ENCODE results near the gene TAF10. TPM values are rescaled to one million over a fixed set of nuclear protein-coding genes. Genes with fewer than 3 reads are reported as not detected.

The TAF10 gene
- total and polyA plus RNA-seq, 7 experiments from 2014 or later: 116 to 247 (median 129) TPM

DNA sequence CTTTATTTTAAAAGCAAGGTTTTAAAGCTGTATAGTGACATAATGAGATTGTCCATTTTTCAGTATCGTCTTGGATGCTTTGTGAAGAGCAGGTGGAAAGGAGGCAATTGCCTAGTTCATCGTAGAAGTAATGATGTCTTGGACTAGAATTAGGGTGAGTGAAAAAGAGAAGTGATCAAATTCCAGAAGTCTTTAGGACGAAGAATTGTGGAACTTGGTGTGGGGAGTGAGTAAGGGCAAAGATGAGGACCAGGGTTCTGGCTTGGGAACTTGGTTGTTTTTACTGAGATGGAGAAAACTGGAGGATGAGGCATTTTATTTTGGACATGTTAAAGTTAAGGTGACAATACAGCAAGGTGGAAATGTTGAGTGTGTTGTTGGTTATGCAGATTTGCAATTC, 7.2 kb downstream of the TAF10 start:
- Histone ChIP-seq H3K36me3 (ENCODE audit: control insufficient read depth in 2 of 3, insufficient read depth in 3 of 3, low read length in 3 of 3) (peaks cover 7 to 48% (median 8%) of the 10 kb centered on the region in 3 experiments), H3K27ac (ENCODE audit: low read depth, low read length) (peak overlapping the region; percentile 86), H3K4me1 (ENCODE audit: control insufficient read depth in 2 of 2, insufficient read depth in 2 of 2, low read length in 2 of 2) (peaks cover 51% of the 10 kb centered on the region in 2 donors), H3K4me3 (ENCODE audit: low read length) (peak overlapping the region; percentile 85), H3K9me3 (ENCODE audit: control insufficient read depth in 2 of 3, low read length in 3 of 3) (no peaks in the 10 kb centered on the region), H3K27me3 (ENCODE audit: control insufficient read depth in 2 of 2, insufficient read depth in 2 of 2, low read length in 2 of 2) (no peaks in the 10 kb centered on the region)
- ATAC-seq (no peak), DNase-seq (no peak)
- Mint-ChIP-seq H3K27ac (no peak overlapping the region), H3K9me3 (no peaks in the 10 kb centered on the region), H3K4me3 (no peak overlapping the region), H3K4me1 (peaks cover 4 to 33% (median 17%) of the 10 kb centered on the region in 7 donors), H3K36me3 (peaks cover 0 to 30% (median 11%) of the 10 kb centered on the region in 5 donors), H3K27me3 (no peaks in the 10 kb centered on the region)
- CTCF ChIA-PET: interaction anchor here (0.7 to 3.7 kb wide), 22 partner anchors 8 to 226 kb away, joined by 3 to 41 read pairs (median 4); partner anchors contain the start of genes MRPL17, TAF10 and TPP1
- POLR2A ChIA-PET: interaction anchor here (0.7 to 10.3 kb wide), 18 partner anchors 8 to 226 kb away, joined by 3 to 170 read pairs (median 6); partner anchors contain the start of genes ARFIP2, DCHS1, MRPL17 and TAF10
- intact Hi-C loops (cut with micrococcal nuclease): loop anchor here (1.0 to 10.0 kb wide), 10 partner anchors 8 to 920 kb away; partner anchors contain the start of genes MRPL17 (in 1 of the 2), SMPD1 (in 1 of the 2), TAF10 (in 1 of the 2) and TPP1 (in 1 of the 2)

DNA sequence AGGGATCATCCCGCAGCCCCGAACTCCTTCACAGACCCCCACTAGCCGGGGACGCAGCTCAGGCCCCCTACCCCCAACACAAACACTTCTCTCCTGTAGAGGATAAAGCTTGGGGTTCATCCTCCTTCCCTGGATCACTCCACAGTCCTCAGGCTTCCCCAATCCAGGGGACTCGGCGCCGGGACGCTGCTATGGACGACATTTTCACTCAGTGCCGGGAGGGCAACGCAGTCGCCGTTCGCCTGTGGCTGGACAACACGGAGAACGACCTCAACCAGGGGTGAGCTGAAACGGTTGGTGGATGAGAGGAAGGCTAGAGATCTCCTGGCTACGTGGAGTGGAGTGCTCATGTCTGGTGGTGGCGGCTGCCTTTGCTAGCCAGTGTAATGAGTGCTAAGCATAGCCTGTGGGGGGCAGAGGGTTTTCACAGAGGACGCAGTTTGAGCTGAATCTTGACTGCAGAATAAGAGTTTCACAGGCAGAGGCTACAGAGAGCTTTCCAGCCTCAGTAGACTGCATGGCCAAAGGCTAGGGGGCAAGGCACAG, 7.9 kb downstream of the TAF10 start:
- no peaks in the 10 kb centered on the region for H3K9me3 ChIP-seq (ENCODE audit: control insufficient read depth in 2 of 3, low read length in 3 of 3)
- DNase-seq: peak; percentile 26 to 74 (median 60)
- H3K4me1 Mint-ChIP-seq: peaks cover 9 to 33% (median 21%) of the 10 kb centered on the region in 7 donors
- peaks cover 51% of the 10 kb centered on the region in 2 donors for H3K4me1 ChIP-seq (ENCODE audit: control insufficient read depth in 2 of 2, insufficient read depth in 2 of 2, low read length in 2 of 2)
- H3K9me3 Mint-ChIP-seq: no peaks in the 10 kb centered on the region
- no peak overlapping the region for H3K4me3 Mint-ChIP-seq
- H3K36me3 ChIP-seq (ENCODE audit: control insufficient read depth in 2 of 3, insufficient read depth in 3 of 3, low read length in 3 of 3): peaks cover under 1 to 48% (median 8%) of the 10 kb centered on the region in 3 experiments
- ATAC-seq: peak; percentile 71
- peak overlapping the region; percentile 86 for H3K27ac ChIP-seq (ENCODE audit: low read depth, low read length)
- H3K27ac Mint-ChIP-seq: no peak overlapping the region
- intact Hi-C loops (cut with micrococcal nuclease): loop anchor here (1.0 to 10.0 kb wide), 10 partner anchors 8 to 919 kb away; partner anchors contain the start of genes MRPL17 (in 1 of the 2), SMPD1 (in 1 of the 2), TAF10 (in 1 of the 2) and TPP1 (in 1 of the 2)
- H3K36me3 Mint-ChIP-seq: peaks cover 6 to 32% (median 13%) of the 10 kb centered on the region in 5 donors
- ChIA-PET POLR2A (interaction anchor here (0.7 to 10.3 kb wide), 20 partner anchors 8 to 226 kb away, joined by 3 to 170 read pairs (median 5); partner anchors contain the start of genes ARFIP2, DCHS1, MRPL17 and TAF10), CTCF (interaction anchor here (0.7 to 3.7 kb wide), 24 partner anchors 8 to 226 kb away, joined by 3 to 41 read pairs (median 4); partner anchors contain the start of genes MRPL17, TAF10 and TPP1)
- peak overlapping the region; percentile 85 for H3K4me3 ChIP-seq (ENCODE audit: low read length)
- H3K27me3 Mint-ChIP-seq: no peaks in the 10 kb centered on the region
- H3K27me3 ChIP-seq (ENCODE audit: control insufficient read depth in 2 of 2, insufficient read depth in 2 of 2, low read length in 2 of 2): no peaks in the 10 kb centered on the region

DNA sequence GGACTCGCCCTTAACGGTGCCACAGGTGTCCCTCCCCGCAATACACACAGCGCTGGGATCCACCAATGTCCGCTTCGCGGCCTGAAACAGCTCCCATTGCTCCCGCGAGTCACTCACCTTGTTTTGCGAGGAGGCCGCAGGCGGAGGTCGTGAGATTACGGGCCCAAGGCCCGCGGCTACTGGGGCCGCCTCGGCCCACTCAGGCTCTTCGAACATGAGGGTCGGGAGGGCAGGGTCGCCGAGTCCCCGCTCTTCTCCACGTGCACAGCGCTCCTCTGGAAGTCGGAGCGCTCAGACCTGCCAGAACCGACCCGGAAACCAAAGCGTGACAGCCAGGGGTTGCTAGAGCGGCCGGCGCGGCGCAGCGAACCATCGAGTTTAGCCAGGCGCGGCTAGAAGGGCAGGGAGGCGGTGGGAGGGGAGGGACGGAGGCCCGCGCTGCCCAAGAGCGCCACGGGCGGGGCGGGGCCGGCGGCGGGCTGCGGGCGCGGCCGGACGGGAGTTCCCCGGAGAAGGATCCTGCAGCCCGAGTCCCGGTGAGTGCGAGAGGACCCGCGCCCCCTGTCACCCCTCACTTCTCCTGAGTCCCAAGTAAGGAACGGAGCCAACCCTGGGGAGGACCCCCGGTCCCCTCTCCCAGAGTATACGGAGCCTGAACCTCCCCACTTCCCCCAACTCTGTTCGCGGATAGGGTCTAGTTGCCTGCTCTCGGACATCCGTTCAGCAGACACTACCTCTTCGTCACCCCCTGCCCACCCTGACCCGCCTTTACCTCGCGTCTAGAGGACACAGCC, 8.5 kb downstream of the TAF10 start, which contains the start of the genes ILK and RRP8:
TSS of gene ILK (plus strand) at position 488 of the 794 bp plus-strand sequence. CDS start 498 bp downstream, outside the sequence.
TSS of gene RRP8 (minus strand) at position 330 of the 794 bp plus-strand sequence. CDS start at position 216, 114 bp downstream.
- no peaks in the 10 kb centered on the region for H3K9me3 ChIP-seq (ENCODE audit: control insufficient read depth in 2 of 3, low read length in 3 of 3)
- ATAC-seq (peak; percentile 92), DNase-seq (peak; percentile 69 to 86 (median 78))
- ChIA-PET POLR2A (interaction anchor here (0.8 to 10.3 kb wide), 18 partner anchors 9 to 184 kb away, joined by 3 to 170 read pairs (median 6); partner anchors contain the start of genes APBB1, ARFIP2, DCHS1 and MRPL17), CTCF (interaction anchor here (0.8 to 3.7 kb wide), 19 partner anchors 8 to 152 kb away, joined by 3 to 41 read pairs (median 5); partner anchors contain the start of genes MRPL17, TAF10 and TPP1)
- no peaks in the 10 kb centered on the region for H3K27me3 ChIP-seq (ENCODE audit: control insufficient read depth in 2 of 2, insufficient read depth in 2 of 2, low read length in 2 of 2)
- peaks cover 51% of the 10 kb centered on the region in 2 donors for H3K4me1 ChIP-seq (ENCODE audit: control insufficient read depth in 2 of 2, insufficient read depth in 2 of 2, low read length in 2 of 2)
- Mint-ChIP-seq H3K27ac (no peak within 1 kb of the TSS), H3K27me3 (no peaks in the 10 kb centered on the region), H3K36me3 (peaks cover 7 to 31% (median 20%) of the 10 kb centered on the region in 5 donors), H3K4me3 (no peak within 1 kb of the TSS), H3K9me3 (no peaks in the 10 kb centered on the region), H3K4me1 (peaks cover 9 to 33% (median 21%) of the 10 kb centered on the region in 7 donors)
- peak within 1 kb of the TSS; percentile 85 for H3K4me3 ChIP-seq (ENCODE audit: low read length)
- H3K27ac ChIP-seq (ENCODE audit: low read depth, low read length): peak within 1 kb of the TSS; percentile 86
- peaks cover 6 to 48% (median 10%) of the 10 kb centered on the region in 3 experiments for H3K36me3 ChIP-seq (ENCODE audit: control insufficient read depth in 2 of 3, insufficient read depth in 3 of 3, low read length in 3 of 3)
- intact Hi-C loops (cut with micrococcal nuclease): loop anchor here (1.0 to 10.0 kb wide), 13 partner anchors 9 to 919 kb away; partner anchors contain the start of genes ARFIP2 (in 2 of the 2), MRPL17 (in 2 of the 2), SMPD1 (in 2 of the 2) and TAF10 (in 2 of the 2)

DNA sequence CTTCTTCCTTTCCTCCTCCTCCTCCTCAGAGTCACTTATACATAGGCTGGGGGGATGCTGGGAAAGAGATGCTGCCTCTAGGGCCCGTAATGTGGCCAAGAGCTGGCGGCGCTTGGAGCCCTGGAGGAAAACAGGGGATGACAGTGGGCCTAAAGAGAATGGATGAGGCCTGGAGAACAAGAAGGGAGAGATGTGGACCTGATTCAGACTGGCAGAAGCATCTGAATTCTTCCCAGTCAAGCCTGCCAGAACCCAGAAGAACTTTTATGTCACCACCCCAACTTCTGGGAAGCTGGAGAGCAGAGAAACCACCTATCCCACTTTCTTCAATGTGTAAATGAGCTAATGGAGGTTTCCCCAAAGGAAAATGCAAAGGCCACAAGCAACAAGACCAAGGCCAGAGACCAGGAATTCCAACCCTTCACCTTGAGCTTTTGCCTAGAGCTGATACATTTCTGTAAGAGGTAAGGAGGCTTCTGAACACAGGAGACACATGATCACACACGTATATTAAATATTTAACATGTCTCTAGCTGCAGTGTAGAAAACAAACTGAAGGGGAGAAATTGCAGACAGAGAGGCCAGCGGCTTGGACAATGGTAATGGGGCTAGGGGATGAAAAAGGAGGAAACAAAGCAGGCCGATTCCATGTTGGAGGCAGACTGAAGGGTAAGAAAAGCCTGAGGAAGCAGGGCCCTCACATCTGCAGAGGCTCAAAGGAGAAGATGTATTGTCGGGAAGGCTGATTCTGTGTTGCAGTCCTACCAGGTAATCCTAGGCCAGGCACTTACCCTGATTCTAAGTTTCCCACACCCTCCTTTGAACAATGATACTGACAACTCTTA, 9.7 kb downstream of the TAF10 start:
- Histone ChIP-seq H3K4me1 (ENCODE audit: control insufficient read depth in 2 of 2, insufficient read depth in 2 of 2, low read length in 2 of 2) (peaks cover 44% of the 10 kb centered on the region in 2 donors), H3K27ac (ENCODE audit: low read depth, low read length) (peak overlapping the region; percentile 86), H3K4me3 (ENCODE audit: low read length) (peak overlapping the region; percentile 85), H3K36me3 (ENCODE audit: control insufficient read depth in 2 of 3, insufficient read depth in 3 of 3, low read length in 3 of 3) (peaks cover 10 to 48% (median 12%) of the 10 kb centered on the region in 3 experiments), H3K9me3 (ENCODE audit: control insufficient read depth in 2 of 3, low read length in 3 of 3) (no peaks in the 10 kb centered on the region), H3K27me3 (ENCODE audit: control insufficient read depth in 2 of 2, insufficient read depth in 2 of 2, low read length in 2 of 2) (no peaks in the 10 kb centered on the region)
- Mint-ChIP-seq H3K27me3 (no peaks in the 10 kb centered on the region), H3K9me3 (no peaks in the 10 kb centered on the region), H3K4me1 (peaks cover 17 to 32% (median 26%) of the 10 kb centered on the region in 7 donors), H3K36me3 (peaks cover 15 to 28% (median 27%) of the 10 kb centered on the region in 5 donors), H3K27ac (peak overlapping the region in 1 of 9 donors; percentile 80), H3K4me3 (no peak overlapping the region)
- no peak for ATAC-seq
- CTCF ChIA-PET: interaction anchor here (1.0 to 3.7 kb wide), 6 partner anchors 10 to 154 kb away, joined by 3 to 41 read pairs (median 4); partner anchors contain the start of genes MRPL17 and TAF10
- POLR2A ChIA-PET: interaction anchor here (1.0 to 9.0 kb wide), 8 partner anchors 8 to 183 kb away, joined by 3 to 70 read pairs (median 8); partner anchors contain the start of genes APBB1, MRPL17, TAF10 and TPP1
- intact Hi-C loops (cut with micrococcal nuclease): loop anchor here (2.0 to 10.0 kb wide), 4 partner anchors 144 to 918 kb away; partner anchors contain the start of genes FHIP1B (in 1 of the 2), TRIM22 (in 1 of the 2) and TRIM5 (in 1 of the 2)
- no peak for DNase-seq

DNA sequence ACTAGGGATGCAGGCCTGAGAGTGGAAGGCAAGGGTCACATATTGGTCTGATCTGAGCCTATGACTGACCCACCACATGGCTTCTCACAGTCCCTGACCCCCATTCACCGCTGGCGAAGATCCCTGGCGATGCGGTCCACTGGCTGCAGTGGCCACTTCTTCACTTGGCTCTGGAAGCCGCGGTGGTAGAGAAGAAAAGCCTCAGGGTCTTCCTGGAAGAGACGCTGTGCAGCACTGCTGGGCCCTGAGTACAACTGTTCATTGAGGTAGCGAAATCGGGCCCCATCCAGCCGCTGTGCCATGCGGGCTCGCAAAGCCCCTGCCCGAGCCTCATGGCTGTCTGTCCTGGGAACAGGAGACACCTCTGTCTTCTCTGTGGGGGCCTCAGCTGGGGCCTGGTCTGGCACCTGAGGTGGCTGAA, 11.0 kb downstream of the TAF10 start:
- H3K36me3 Mint-ChIP-seq: peaks cover 17 to 32% (median 24%) of the 10 kb centered on the region in 5 donors
- CTCF ChIA-PET: no interaction called here
- intact Hi-C loops (cut with micrococcal nuclease): loop anchor here in 1 of 2 donors (10.0 kb wide), 1 partner anchor 916 kb away; the partner anchor contains the start of genes TRIM22 and TRIM5

More for the DNA sequence above, 11.0 kb downstream of the TAF10 start:
- Mint-ChIP-seq H3K4me3 (peak overlapping the region in 2 of 10 donors; percentile 18 to 39), H3K27me3 (no peaks in the 10 kb centered on the region), H3K4me1 (peaks cover 18 to 37% (median 28%) of the 10 kb centered on the region in 7 donors), H3K27ac (peak overlapping the region in 1 of 9 donors; percentile 72), H3K9me3 (no peaks in the 10 kb centered on the region)
- peaks cover 31 to 32% of the 10 kb centered on the region in 2 donors for H3K4me1 ChIP-seq (ENCODE audit: control insufficient read depth in 2 of 2, insufficient read depth in 2 of 2, low read length in 2 of 2)
- H3K27ac ChIP-seq (ENCODE audit: low read depth, low read length): no peak overlapping the region
- H3K36me3 ChIP-seq (ENCODE audit: control insufficient read depth in 2 of 3, insufficient read depth in 3 of 3, low read length in 3 of 3): peaks cover 10 to 60% (median 12%) of the 10 kb centered on the region in 3 experiments
- H3K4me3 ChIP-seq (ENCODE audit: low read length): no peak overlapping the region
- no peaks in the 10 kb centered on the region for H3K27me3 ChIP-seq (ENCODE audit: control insufficient read depth in 2 of 2, insufficient read depth in 2 of 2, low read length in 2 of 2)
- POLR2A ChIA-PET: no interaction called here
- ATAC-seq (no peak), DNase-seq (no peak)
- H3K9me3 ChIP-seq (ENCODE audit: control insufficient read depth in 2 of 3, low read length in 3 of 3): no peaks in the 10 kb centered on the region

Measured in naive thymus-derived CD4-positive, alpha-beta T cell (primary cell).